ENCODE measurements around the gene TBK1.

TBK1 gene

DNA sequence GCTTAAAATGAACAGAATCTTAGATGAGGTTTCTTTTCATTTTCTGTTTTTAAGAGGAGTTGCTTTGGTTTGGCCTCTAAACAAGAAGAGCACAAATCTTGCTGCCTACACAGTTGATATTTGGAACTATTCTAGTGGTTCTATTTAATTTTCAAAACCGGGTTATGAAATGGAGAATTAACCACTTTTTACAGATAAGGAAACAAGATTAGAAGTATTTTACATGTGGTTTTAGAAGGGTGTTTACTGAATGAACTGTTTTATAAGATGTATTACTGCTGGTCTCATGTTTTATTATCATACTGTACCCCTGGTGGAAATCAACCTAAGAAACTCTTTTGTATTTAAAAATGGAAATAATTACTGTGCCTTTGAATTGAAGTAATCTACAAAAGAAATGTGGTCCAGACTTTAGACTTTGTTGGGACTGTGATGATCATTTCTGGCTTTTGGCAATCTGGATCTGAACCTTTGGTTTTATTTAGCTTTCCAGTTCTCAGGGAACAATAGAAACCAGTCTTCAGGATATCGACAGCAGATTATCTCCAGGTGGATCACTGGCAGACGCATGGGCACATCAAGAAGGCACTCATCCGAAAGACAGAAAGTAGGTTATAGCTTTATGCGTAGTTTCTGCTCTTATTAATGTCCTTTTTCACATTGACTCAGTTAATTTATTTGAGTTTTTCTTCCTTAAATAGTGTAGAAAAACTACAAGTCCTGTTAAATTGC is 43.2 kb downstream of the TBK1 start (continued):
- TF ChIP-seq, protein P1, sequence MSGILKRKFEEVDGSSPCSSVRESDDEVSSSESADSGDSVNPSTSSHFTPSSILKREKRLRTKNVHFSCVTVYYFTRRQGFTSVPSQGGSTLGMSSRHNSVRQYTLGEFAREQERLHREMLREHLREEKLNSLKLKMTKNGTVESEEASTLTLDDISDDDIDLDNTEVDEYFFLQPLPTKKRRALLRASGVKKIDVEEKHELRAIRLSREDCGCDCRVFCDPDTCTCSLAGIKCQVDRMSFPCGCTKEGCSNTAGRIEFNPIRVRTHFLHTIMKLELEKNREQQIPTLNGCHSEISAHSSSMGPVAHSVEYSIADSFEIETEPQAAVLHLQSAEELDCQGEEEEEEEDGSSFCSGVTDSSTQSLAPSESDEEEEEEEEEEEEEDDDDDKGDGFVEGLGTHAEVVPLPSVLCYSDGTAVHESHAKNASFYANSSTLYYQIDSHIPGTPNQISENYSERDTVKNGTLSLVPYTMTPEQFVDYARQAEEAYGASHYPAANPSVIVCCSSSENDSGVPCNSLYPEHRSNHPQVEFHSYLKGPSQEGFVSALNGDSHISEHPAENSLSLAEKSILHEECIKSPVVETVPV (CRISPR knock-in tag; IDR thresholded peaks at IDR 0.05): no peak
- TF ChIP-seq TCF4 (CRISPR knock-in tag; IDR thresholded peaks at IDR 0.05; ENCODE audit: borderline replicate concordance): peak; percentile 59; the same call in 1 of the 2 replicates

GRCh38 chr12:64496839-64497400 is 45.0 kb downstream of the TBK1 start:
- TF ChIP-seq PATZ1 (CRISPR knock-in tag; IDR thresholded peaks at IDR 0.05; ENCODE audit: borderline replicate concordance) (no peak), OSR1 (CRISPR knock-in tag; IDR thresholded peaks at IDR 0.05) (no peak), ZC3H10 (CRISPR knock-in tag; IDR thresholded peaks at IDR 0.05) (no peak), ZNF565 (CRISPR knock-in tag; conservative IDR thresholded peaks at IDR 0.05; ENCODE audit: low read depth) (no peak), POU6F1 (CRISPR knock-in tag; IDR thresholded peaks at IDR 0.05; ENCODE audit: borderline replicate concordance, low read depth) (no peak), SNAI2 (CRISPR knock-in tag; IDR thresholded peaks at IDR 0.05) (no peak), CSDC2 (CRISPR knock-in tag; IDR thresholded peaks at IDR 0.05) (no peak), TCF4 (CRISPR knock-in tag; IDR thresholded peaks at IDR 0.05; ENCODE audit: borderline replicate concordance) (no peak), ZFP30 (CRISPR knock-in tag; IDR thresholded peaks at IDR 0.05) (no peak), RARB (CRISPR knock-in tag; IDR thresholded peaks at IDR 0.05) (no peak), ZNF8 (CRISPR knock-in tag; IDR thresholded peaks at IDR 0.05) (no peak)
- TF ChIP-seq, protein P1 (CRISPR knock-in tag; IDR thresholded peaks at IDR 0.05): no peak
- no peak for ATAC-seq

DNA sequence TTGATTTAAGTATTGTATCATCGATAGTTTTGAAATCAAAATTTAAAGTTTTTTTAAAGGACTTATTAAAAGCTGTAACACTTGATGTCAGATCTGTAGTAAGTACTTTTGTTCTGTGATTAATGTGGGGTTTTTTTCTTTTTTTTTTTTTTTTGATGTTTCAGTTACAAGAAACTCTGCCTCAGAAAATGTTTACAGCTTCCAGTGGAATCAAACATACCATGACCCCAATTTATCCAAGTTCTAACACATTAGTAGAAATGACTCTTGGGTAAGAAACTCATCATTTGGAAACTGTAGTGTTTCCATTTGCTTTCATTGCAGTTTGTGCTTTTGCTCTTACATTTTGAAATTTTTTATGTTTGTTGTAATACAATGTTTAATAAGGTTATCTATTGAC is 45.6 kb downstream of the TBK1 start:
- TF ChIP-seq TCF4 (CRISPR knock-in tag; IDR thresholded peaks at IDR 0.05; ENCODE audit: borderline replicate concordance) (no peak), OSR1 (CRISPR knock-in tag; IDR thresholded peaks at IDR 0.05) (no peak), ARNTL (CRISPR knock-in tag; IDR thresholded peaks at IDR 0.05; ENCODE audit: borderline replicate concordance, low read depth) (no peak)
- ATAC-seq: no peak

DNA sequence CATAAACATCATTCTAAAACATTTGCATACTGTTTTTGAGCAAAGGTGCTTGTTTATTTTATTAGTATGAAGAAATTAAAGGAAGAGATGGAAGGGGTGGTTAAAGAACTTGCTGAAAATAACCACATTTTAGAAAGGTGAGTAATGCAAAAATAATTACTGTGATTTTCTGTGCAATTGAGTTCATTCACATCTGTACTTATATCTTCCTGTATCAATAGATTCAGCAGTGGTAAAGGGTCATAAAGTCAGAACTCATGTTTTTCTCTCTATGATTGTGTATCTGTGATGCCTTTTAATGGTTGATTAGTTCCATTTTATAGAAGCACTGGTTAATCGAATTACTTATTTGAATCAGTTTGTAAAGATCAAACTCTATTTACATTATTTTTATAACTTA is 46.0 kb downstream of the TBK1 start:
- no peak for ATAC-seq
- no peak for TF ChIP-seq BACH2 (CRISPR knock-in tag; IDR thresholded peaks at IDR 0.05; ENCODE audit: borderline replicate concordance)

DNA sequence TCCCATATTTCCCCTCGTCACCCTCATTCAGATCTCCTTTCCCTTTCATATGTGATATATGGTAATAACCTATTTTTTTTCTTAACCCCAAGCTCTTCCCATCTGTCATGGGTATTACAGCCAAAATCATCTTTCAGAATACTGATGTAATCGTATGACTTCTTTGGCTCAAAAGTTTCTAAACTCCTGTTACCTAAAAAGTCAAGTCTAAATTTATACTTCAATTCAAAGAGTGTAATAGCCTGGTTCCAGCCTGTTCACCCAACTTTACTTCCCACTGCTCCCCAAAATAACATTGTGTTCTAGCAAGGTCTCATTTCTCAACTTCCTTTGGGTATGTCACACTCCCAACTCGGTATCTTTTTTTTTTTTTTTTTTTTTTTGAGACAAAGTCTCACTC is 48.5 kb downstream of the TBK1 start:
- TF ChIP-seq ARNTL (CRISPR knock-in tag; IDR thresholded peaks at IDR 0.05; ENCODE audit: borderline replicate concordance, low read depth) (no peak), ISL1 (CRISPR knock-in tag; IDR thresholded peaks at IDR 0.05) (no peak), ESRRG (CRISPR knock-in tag; IDR thresholded peaks at IDR 0.05) (no peak), TSHZ2 (CRISPR knock-in tag; IDR thresholded peaks at IDR 0.05) (no peak), RARB (CRISPR knock-in tag; IDR thresholded peaks at IDR 0.05) (no peak), PPARA (CRISPR knock-in tag; IDR thresholded peaks at IDR 0.05; ENCODE audit: borderline replicate concordance) (no peak), ZFP30 (CRISPR knock-in tag; IDR thresholded peaks at IDR 0.05) (no peak)
- TF ChIP-seq, protein P1 (CRISPR knock-in tag; IDR thresholded peaks at IDR 0.05): no peak
- no peak for ATAC-seq
